Epithelial cell of esophagus (primary cell): ENCODE results near the gene TET2.
A peak's percentile ranks its signal among the peaks of the same experiment; 100 is the strongest.

Experiments used
- DNase-seq: peaks from one replicate; pipeline ENCODE4 v3.0.0; 2010; ENCODE audit warnings: low read depth
- H3K4me3 ChIP-seq: 2 replicates; pipeline ENCODE4 v1.5.1; 2011; ENCODE audit warnings: mild to moderate bottlenecking, low read length, control low read depth
- CTCF ChIP-seq: IDR thresholded peaks from 2 replicates; pipeline ENCODE4 v1.5.1; 2011; ENCODE audit warnings: low read depth, mild to moderate bottlenecking, low read length, control low read depth, inconsistent platforms; ENCODE audit not compliant: insufficient read depth; ENCODE audit errors: missing control alignments

The TET2 gene

GRCh38 chr4:105225500-105225899 is 78.8 kb downstream of the TET2 start:
- DNase-seq = no peak
- no peak overlapping the region for H3K4me3 ChIP-seq
- TF ChIP-seq CTCF = no peak

GRCh38 chr4:105227054-105227453 is 80.4 kb downstream of the TET2 start:
- peak; percentile 45 for DNase-seq
- no peak for TF ChIP-seq CTCF
- H3K4me3 ChIP-seq = no peak overlapping the region

- no peak overlapping the region for H3K4me3 ChIP-seq
- DNase-seq = no peak
- TF ChIP-seq CTCF = no peak
Observed at GRCh38 chr4:105230287-105230686, 83.6 kb downstream of the TET2 start.

- TF ChIP-seq CTCF = no peak
- no peak overlapping the region for H3K4me3 ChIP-seq
- no peak for DNase-seq
Observed at GRCh38 chr4:105232374-105232773, 85.7 kb downstream of the TET2 start.

- no peak for DNase-seq
- no peak overlapping the region for H3K4me3 ChIP-seq
- no peak for TF ChIP-seq CTCF
Observed at GRCh38 chr4:105234582-105234981, 87.9 kb downstream of the TET2 start.

GRCh38 chr4:105236202-105236915 is 89.7 kb downstream of the TET2 start:
- no peak for TF ChIP-seq CTCF
- no peak overlapping the region for H3K4me3 ChIP-seq
- no peak for DNase-seq

- no peak overlapping the region for H3K4me3 ChIP-seq
- DNase-seq = no peak
- no peak for TF ChIP-seq CTCF
Observed at GRCh38 chr4:105236916-105237311, 90.2 kb downstream of the TET2 start.
